AG09319 (cell line): ENCODE data around the gene PAX7.

Experiments used
- DNase-seq: peaks from one replicate; pipeline ENCODE4 v3.0.0-alpha.2; 2010; ENCODE audit warnings: low read depth; ENCODE audit errors: extremely low read depth
- CTCF ChIP-seq: IDR thresholded peaks from 2 replicates; pipeline ENCODE4 v1.5.1; 2011; ENCODE audit warnings: low read depth, mild to moderate bottlenecking, inconsistent platforms, low read length, moderate library complexity

Gene PAX7

GRCh38 chr1:18794051-18794450, 163.4 kb downstream of the PAX7 start:
- TF ChIP-seq CTCF: no peak
- no peak for DNase-seq

- DNase-seq: no peak
- TF ChIP-seq CTCF: no peak
These were observed 163.9 kb downstream of the PAX7 start for GRCh38 chr1:18794561-18794960.

- TF ChIP-seq CTCF: no peak
- no peak for DNase-seq
These were observed 164.5 kb downstream of the PAX7 start for GRCh38 chr1:18795002-18795689.

- no peak for TF ChIP-seq CTCF
- no peak for DNase-seq
These were observed 166.3 kb downstream of the PAX7 start for GRCh38 chr1:18796950-18797349.
